ENCODE results near the gene TENM3.

DNA sequence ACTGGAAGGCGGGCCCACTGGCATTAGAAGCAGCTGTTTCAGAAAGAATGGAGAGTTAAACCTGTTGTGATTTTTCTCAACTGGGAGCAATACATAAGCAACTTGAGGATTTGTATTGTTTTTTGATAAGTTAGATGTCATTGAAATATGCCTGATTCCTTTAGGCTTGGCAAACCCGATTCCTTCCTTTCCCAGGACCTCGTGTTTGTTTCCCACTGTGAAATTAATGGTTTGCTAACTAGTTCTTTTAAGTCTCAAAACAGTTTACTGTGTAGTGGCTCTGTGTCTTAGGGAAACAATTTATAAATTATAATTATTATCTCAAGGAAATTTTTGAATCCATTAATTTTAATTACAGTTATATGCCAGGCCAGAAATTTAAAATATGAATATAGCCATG lies 456.0 kb downstream of the TENM3 start:
- TF ChIP-seq CTCF (tag by site-specific recombination; IDR thresholded peaks at IDR 0.05) = no peak
- no peak for TF ChIP-seq REST (tag by site-specific recombination; IDR thresholded peaks at IDR 0.05)
- TF ChIP-seq ELK4 (IDR thresholded peaks at IDR 0.05; ENCODE audit: borderline replicate concordance, low read depth, low read length) = no peak
- no peak for TF ChIP-seq ZBTB7A (tag by site-specific recombination; IDR thresholded peaks at IDR 0.05; ENCODE audit: low read depth)
- no peak for TF ChIP-seq ZNF561 (tag by site-specific recombination; IDR thresholded peaks at IDR 0.05; ENCODE audit: borderline replicate concordance)
- no peak for TF ChIP-seq GLI2 (tag by site-specific recombination; IDR thresholded peaks at IDR 0.05; ENCODE audit: borderline replicate concordance, low read depth)
- TF ChIP-seq ZNF677 (tag by site-specific recombination; IDR thresholded peaks at IDR 0.05) = no peak
- TF ChIP-seq ZNF660 (tag by site-specific recombination; IDR thresholded peaks at IDR 0.05) = no peak
- TF ChIP-seq PRDM4 (tag by site-specific recombination; IDR thresholded peaks at IDR 0.05) = no peak
